ENCODE data around the gene CACNA1A.
"Not testable (repeated sequence)": the region's sequence is repeated elsewhere in the genome, so short reads cannot be mapped to it uniquely, and the experiment has no call there.

DNA sequence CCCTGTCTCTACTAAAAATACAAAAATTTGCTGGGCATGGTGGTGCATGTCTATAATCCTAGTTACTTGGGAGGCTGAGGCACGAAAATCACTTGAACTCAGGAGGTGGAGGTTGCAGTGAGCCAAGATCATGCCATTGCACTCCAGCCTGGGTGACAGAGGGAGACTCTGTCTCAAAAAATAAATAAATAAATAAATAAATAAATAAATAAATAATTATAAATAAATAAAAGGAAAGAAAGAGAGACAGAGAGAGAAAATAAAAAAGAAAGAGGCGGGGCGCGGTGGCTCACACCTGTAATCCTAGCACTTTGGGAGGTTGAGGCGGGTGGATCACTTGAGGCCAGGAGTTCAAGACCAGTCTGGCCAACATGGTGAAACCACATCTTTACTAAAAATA lies 328.7 kb downstream of the CACNA1A start:
- TF ChIP-seq GABPA (IDR thresholded peaks at IDR 0.05; ENCODE audit: low read depth); POLR2AphosphoS5 (IDR thresholded peaks at IDR 0.05; ENCODE audit: low read depth); REST (IDR thresholded peaks at IDR 0.05; ENCODE audit: insufficient replicate concordance, low read depth): not testable (repeated sequence)
- TF ChIP-seq, protein P1, sequence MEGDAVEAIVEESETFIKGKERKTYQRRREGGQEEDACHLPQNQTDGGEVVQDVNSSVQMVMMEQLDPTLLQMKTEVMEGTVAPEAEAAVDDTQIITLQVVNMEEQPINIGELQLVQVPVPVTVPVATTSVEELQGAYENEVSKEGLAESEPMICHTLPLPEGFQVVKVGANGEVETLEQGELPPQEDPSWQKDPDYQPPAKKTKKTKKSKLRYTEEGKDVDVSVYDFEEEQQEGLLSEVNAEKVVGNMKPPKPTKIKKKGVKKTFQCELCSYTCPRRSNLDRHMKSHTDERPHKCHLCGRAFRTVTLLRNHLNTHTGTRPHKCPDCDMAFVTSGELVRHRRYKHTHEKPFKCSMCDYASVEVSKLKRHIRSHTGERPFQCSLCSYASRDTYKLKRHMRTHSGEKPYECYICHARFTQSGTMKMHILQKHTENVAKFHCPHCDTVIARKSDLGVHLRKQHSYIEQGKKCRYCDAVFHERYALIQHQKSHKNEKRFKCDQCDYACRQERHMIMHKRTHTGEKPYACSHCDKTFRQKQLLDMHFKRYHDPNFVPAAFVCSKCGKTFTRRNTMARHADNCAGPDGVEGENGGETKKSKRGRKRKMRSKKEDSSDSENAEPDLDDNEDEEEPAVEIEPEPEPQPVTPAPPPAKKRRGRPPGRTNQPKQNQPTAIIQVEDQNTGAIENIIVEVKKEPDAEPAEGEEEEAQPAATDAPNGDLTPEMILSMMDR (IDR thresholded peaks at IDR 0.05; ENCODE audit: insufficient read depth, low read length) = not testable (repeated sequence)
